Caki2 (cell line): ENCODE results near the gene SHISA2. TPM values are rescaled to one million over a fixed set of nuclear protein-coding genes. Genes with fewer than 3 reads are reported as not detected.

Source experiments
- total RNA-seq: library from RNA; depleted of rRNA; stranded (reverse); fragments of >200 nt; shearing (Covaris generic); gene quantifications from 2 replicates; pipeline ENCODE4 v1.2.3, GENCODE V29; 2014; ENCODE audit warnings: low replicate concordance; rRNA removed

The SHISA2 gene
- total RNA-seq, 1 experiment from 2014 or later, result 148 TPM

Other genes starting within 250 kb of the SHISA2 start
- 10.2 and 11.8 TPM in 2 replicates for gene RNF6, start 170.3 kb upstream of the SHISA2 start, total RNA-seq
- gene CDK8, start 202.1 kb upstream of the SHISA2 start, total RNA-seq, result 5.6 and 12.7 TPM in 2 replicates